ENCODE results near the gene CFAP47. TPM values are rescaled to one million over a fixed set of nuclear protein-coding genes. Genes with fewer than 3 reads are reported as not detected.

Gene CFAP47
- total RNA-seq, 3 donors from 2014 or later (not counting 1 experiment from before 2014, with no cell fraction given): not detected

DNA sequence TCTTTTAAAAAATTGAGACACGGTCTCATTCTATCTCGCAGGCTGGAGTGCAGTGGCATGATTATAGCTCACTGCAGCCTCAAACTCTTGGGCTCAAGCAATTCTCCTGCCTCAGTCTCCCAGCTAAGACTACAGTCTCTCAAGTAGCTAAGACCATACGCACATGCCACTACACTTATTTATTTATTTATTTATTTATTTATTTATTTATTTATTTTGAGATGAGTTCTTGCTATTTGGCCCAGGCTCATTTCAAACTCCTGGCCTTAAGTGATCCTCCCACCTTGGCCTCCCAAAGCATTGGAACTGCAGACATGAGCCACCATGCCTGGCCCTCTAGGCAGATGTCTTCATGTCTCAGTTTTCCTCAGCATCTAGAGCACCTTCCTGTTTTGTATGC lies 482.2 kb downstream of the CFAP47 start:
- no peaks in the 10 kb centered on the region for H3K36me3 Mint-ChIP-seq
- H3K27ac ChIP-seq (ENCODE audit: low read length): no peak overlapping the region

DNA sequence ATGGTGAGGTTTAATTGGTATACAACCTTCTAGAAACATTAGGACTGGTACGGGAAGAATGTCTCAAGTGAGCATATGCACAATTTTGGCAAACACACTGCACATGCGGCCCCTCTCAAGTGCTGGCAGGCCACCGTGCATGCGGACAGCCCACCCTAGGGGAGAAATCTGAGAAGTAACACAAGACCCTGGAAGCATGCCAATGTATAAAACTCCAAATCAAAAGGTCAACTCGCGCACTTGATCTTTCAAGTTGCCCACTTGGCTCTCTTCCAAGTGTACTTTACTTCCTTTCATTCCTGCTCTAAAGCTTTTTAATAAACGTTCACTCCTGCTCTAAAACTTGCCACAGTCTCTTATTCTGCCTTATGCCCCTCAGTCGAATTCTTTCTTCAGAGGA lies 488.3 kb downstream of the CFAP47 start:
- Histone ChIP-seq H3K4me1 (ENCODE audit: control insufficient read depth, insufficient read depth, low read length) (no peaks in the 10 kb centered on the region), H3K36me3 (ENCODE audit: control insufficient read depth, insufficient read depth, low read length) (no peaks in the 10 kb centered on the region), H3K27me3 (ENCODE audit: control insufficient read depth, insufficient read depth, low read length) (no peaks in the 10 kb centered on the region), H3K9me3 (ENCODE audit: control insufficient read depth, insufficient read depth, low read length) (no peaks in the 10 kb centered on the region), H3K4me3 (ENCODE audit: low read length) (no peak overlapping the region), H3K27ac (ENCODE audit: low read length) (no peak overlapping the region)
- Mint-ChIP-seq H3K4me3 (no peak overlapping the region), H3K27ac (no peak overlapping the region), H3K36me3 (no peaks in the 10 kb centered on the region), H3K27me3 (ENCODE audit: low read depth in 2 of 2) (no peaks in the 10 kb centered on the region), H3K9me3 (peaks cover 0 to 12% of the 10 kb centered on the region in 2 donors), H3K4me1 (no peaks in the 10 kb centered on the region)
- TF ChIP-seq, protein P1, sequence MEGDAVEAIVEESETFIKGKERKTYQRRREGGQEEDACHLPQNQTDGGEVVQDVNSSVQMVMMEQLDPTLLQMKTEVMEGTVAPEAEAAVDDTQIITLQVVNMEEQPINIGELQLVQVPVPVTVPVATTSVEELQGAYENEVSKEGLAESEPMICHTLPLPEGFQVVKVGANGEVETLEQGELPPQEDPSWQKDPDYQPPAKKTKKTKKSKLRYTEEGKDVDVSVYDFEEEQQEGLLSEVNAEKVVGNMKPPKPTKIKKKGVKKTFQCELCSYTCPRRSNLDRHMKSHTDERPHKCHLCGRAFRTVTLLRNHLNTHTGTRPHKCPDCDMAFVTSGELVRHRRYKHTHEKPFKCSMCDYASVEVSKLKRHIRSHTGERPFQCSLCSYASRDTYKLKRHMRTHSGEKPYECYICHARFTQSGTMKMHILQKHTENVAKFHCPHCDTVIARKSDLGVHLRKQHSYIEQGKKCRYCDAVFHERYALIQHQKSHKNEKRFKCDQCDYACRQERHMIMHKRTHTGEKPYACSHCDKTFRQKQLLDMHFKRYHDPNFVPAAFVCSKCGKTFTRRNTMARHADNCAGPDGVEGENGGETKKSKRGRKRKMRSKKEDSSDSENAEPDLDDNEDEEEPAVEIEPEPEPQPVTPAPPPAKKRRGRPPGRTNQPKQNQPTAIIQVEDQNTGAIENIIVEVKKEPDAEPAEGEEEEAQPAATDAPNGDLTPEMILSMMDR (IDR thresholded peaks at IDR 0.05): no peak
- no peak for ATAC-seq
- WGBS (ENCODE audit: insufficient coverage): 73% methylated on average over 8 of the region's 8 CpGs
- intact Hi-C loops (cut with micrococcal nuclease): no loop called here
- DNase-seq: no peak

More for the DNA sequence above, 482.2 kb downstream of the CFAP47 start:
- no peaks in the 10 kb centered on the region for H3K27me3 Mint-ChIP-seq (ENCODE audit: low read depth in 2 of 2)
- no peaks in the 10 kb centered on the region for H3K4me1 Mint-ChIP-seq
- no peak overlapping the region for H3K27ac Mint-ChIP-seq
- ATAC-seq (no peak), DNase-seq (no peak)
- no peaks in the 10 kb centered on the region for H3K27me3 ChIP-seq (ENCODE audit: control insufficient read depth, insufficient read depth, low read length)
- H3K4me1 ChIP-seq (ENCODE audit: control insufficient read depth, insufficient read depth, low read length): no peaks in the 10 kb centered on the region
- 87% methylated on average over 2 of the region's 3 CpGs for WGBS (ENCODE audit: insufficient coverage)
- H3K4me3 ChIP-seq (ENCODE audit: low read length): no peak overlapping the region
- no peaks in the 10 kb centered on the region for H3K9me3 ChIP-seq (ENCODE audit: control insufficient read depth, insufficient read depth, low read length)
- H3K9me3 Mint-ChIP-seq: no peaks in the 10 kb centered on the region
- no peaks in the 10 kb centered on the region for H3K36me3 ChIP-seq (ENCODE audit: control insufficient read depth, insufficient read depth, low read length)
- intact Hi-C loops (cut with micrococcal nuclease): no loop called here
- no peak overlapping the region for H3K4me3 Mint-ChIP-seq
- TF ChIP-seq, protein P1 (IDR thresholded peaks at IDR 0.05): no peak

DNA sequence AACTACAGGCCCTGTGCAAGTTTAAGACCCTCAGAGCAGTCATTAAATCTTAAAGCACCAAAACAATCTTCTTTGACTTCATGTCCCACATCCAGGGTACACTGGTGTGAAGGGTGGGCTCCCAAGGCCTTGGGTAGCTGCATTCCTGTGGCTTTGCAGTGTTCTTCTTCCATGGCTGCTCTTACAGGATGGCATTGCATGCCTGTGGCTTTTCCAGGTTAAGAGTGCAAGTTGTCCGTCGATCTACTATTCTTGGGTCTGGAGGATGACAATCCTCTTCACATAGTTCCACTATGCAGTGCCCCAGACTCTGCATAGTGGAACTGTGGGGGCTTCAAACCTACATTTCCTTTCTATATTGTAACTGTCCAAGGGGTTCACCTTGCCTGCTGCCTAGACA lies 494.5 kb downstream of the CFAP47 start:
- ATAC-seq: no peak
- intact Hi-C loops (cut with micrococcal nuclease): no loop called here
- no peaks in the 10 kb centered on the region for H3K4me1 ChIP-seq (ENCODE audit: control insufficient read depth, insufficient read depth, low read length)
- no peak overlapping the region for H3K4me3 ChIP-seq (ENCODE audit: low read length)
- H3K36me3 Mint-ChIP-seq: no peaks in the 10 kb centered on the region
- no peak overlapping the region for H3K27ac ChIP-seq (ENCODE audit: low read length)
- no peak overlapping the region for H3K27ac Mint-ChIP-seq
- no peaks in the 10 kb centered on the region for H3K4me1 Mint-ChIP-seq
- TF ChIP-seq, protein P1 (IDR thresholded peaks at IDR 0.05): no peak
- no peaks in the 10 kb centered on the region for H3K27me3 Mint-ChIP-seq (ENCODE audit: low read depth in 2 of 2)
- WGBS (ENCODE audit: insufficient coverage): no CpG with 5 or more reads among the region's 2 CpGs
- no peaks in the 10 kb centered on the region for H3K36me3 ChIP-seq (ENCODE audit: control insufficient read depth, insufficient read depth, low read length)
- no peak overlapping the region for H3K4me3 Mint-ChIP-seq
- H3K27me3 ChIP-seq (ENCODE audit: control insufficient read depth, insufficient read depth, low read length): no peaks in the 10 kb centered on the region
- no peaks in the 10 kb centered on the region for H3K9me3 ChIP-seq (ENCODE audit: control insufficient read depth, insufficient read depth, low read length)
- no peak for DNase-seq
- peaks cover 2 to 7% of the 10 kb centered on the region in 2 donors for H3K9me3 Mint-ChIP-seq

DNA sequence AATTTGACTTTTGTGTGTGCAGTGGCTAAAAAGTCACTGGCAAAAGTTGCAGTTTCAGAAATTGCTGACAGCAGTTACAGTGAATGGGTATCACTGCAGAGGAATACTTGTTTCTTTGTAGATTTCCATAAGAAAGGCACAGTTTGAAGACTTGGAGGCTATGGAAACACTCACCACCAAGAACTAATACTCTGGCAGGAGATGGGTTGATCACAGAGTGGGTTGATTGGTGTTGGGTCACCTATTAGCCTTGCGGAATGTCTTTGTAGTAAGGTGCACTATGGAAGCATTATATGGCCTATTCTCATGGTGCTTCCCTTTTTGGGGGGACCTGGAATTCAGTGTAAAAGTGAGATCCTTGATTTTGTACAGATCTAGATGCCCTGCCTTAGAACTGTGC lies 502.8 kb downstream of the CFAP47 start:
- H3K36me3 Mint-ChIP-seq: no peaks in the 10 kb centered on the region
- no peak overlapping the region for H3K27ac ChIP-seq (ENCODE audit: low read length)
- H3K4me1 ChIP-seq (ENCODE audit: control insufficient read depth, insufficient read depth, low read length): no peaks in the 10 kb centered on the region
- intact Hi-C loops (cut with micrococcal nuclease): no loop called here
- no peaks in the 10 kb centered on the region for H3K36me3 ChIP-seq (ENCODE audit: control insufficient read depth, insufficient read depth, low read length)
- H3K27me3 Mint-ChIP-seq (ENCODE audit: low read depth in 2 of 2): no peaks in the 10 kb centered on the region
- 88% methylated on average over 1 of the region's 1 CpG for WGBS (ENCODE audit: insufficient coverage)
- TF ChIP-seq, protein P1 (IDR thresholded peaks at IDR 0.05): no peak
- peaks cover 0 to 2% of the 10 kb centered on the region in 2 donors for H3K9me3 Mint-ChIP-seq
- H3K27me3 ChIP-seq (ENCODE audit: control insufficient read depth, insufficient read depth, low read length): no peaks in the 10 kb centered on the region
- H3K27ac Mint-ChIP-seq: no peak overlapping the region
- DNase-seq (no peak), ATAC-seq (no peak)
- no peak overlapping the region for H3K4me3 ChIP-seq (ENCODE audit: low read length)
- H3K4me1 Mint-ChIP-seq: no peaks in the 10 kb centered on the region
- H3K9me3 ChIP-seq (ENCODE audit: control insufficient read depth, insufficient read depth, low read length): no peaks in the 10 kb centered on the region
- no peak overlapping the region for H3K4me3 Mint-ChIP-seq

Measured in natural killer cell (primary cell).